ENCODE data around the gene CDC42EP3.

Gene CDC42EP3

DNA sequence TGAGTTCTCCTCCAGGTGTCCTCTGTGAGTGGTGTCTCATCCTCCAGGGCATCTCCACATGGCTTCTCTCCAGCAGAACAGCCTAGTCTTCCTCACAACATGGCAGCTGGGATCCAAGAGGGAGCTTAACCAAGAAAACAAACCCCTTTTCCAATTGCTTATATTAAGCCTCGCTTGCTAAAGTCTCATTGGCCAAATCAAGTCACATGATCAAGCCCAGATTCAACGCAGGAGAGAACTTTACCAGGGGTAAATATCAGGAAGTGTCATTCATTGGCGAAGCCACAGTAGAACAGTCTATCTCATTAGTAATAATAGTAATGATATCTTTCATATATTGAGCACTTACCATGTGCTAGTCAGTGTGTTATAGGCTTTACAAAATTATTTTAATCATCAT lies 53.1 kb downstream of the CDC42EP3 start:
- DNase-seq (ENCODE audit: low read depth in 2 of 2) = no peak

DNA sequence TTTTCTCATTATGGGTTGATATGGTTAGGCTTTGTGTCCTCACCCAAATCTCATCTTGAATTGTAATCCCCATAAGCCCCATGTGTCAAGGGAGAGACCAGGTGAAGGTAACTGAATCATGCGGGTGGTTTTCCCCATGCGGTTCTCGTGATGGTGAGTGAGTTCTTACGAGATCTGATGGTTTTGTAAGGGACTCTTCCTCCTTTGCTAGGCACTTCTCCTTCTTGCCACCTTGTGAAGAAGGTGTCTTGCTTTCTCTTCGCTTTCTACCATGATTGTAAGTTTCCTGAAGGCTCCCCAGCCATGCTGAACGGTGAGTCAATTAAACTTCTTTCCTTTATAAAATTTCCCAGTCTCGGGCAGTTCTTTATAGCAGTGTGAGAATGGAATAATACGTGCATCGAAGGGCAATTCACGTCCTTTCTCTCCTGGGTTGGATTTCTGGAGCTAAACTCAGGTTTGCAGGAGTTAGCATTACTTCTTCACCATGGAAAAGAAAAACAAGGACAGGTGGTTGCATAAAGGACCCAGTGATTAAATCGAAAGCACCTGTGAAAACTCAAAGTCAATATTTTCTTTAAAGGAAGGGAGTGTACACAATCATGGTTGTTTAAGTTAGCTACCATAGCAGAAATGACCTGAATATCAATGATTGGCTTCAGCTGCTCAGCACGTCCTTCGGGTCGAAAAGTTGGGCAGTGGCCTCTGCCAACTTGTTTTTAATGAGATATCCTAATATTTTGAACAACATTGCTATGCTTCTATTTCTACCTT lies 54.1 kb downstream of the CDC42EP3 start:
- no peak for DNase-seq (ENCODE audit: low read depth in 2 of 2)

DNA sequence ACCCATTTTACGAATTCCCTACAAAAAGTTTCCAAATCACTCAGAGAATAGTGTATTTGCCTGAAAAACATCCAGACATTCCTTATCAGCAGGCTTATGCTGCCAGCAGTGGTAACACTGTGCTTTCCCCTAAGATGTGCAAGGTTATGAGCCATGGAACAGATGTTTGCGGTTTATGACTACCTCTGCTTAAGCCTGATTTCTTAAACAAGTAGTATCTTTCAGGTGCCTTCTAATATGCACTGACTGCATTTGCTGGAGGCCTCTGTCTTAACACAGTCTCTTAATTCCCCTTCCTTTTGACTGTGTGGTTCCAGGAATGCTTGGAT lies 54.8 kb downstream of the CDC42EP3 start:
- no peak for DNase-seq (ENCODE audit: low read depth in 2 of 2)

DNA sequence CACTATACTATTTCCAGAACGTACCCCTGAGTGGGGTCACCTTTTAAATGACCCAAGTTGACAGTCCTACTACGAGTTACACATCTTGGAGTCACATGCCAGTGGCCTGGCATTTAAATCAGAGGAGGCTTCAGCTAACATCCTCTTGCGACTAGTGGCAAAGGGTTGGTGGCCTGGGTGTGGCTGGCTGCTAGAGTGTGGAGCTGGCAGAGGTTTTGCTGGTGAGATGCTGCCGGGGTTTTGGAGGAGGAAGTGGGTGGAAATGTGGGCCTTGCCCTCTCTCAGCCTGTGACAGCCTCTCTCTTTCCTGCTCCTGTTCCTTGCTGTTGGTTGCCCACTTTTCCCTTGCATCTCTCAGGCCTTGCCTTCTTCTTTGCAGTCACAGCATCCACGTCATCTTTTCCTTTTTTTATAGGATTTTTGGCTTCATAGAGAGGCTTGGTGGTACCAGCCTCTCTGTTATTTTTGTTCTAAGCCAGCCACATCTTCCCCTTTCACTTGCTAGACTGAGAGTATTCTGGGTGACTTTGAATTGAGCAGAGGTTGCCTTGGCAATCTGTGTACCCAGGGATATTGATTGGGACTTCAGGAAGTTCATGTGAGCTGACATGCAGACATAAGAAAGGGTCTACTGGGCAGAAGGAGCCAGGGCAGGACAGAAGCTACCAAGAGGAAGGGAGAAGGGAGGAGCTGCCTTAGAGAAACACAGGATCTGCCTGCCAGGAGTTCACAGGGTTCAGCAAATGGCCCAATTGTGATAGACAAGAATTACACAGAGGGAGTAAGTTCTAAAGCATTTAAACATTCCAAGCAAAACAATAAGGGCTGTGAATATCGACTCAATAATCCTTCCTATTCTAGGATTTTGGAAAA lies 55.4 kb downstream of the CDC42EP3 start:
- DNase-seq (ENCODE audit: low read depth in 2 of 2) = peak in 1 of 2 donors; percentile 29

DNA sequence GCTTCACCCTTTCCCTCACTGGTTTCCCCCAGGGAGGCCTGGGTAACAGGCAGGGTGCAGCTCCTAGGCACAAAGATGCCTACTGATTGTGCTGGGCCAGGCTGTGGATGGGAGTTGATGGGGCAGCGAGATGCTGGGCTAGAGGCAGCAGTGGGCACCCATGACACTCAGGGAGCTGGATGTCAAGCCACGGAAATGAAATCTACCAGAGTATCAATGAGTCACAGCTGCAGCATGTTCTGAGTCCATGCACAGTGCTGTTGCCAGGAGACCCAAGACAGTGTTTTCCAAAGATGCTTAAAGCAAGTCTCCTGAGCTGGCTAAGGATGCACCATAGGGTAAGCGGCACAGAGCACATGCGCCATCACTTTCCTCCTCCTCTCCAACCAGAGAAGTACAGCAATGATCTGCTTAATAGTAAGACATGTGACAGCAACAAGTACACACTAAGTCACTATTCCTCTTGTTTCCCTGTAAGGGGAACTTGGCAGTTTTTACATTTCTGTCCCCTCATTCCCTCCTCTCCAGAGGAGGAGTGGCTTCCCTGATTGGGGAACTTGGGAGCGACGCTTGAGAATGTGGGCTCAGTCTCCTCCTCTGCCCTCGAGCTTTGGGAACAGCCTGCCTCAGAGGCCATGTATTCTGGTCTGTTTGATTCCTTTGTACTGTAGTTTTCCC lies 57.2 kb downstream of the CDC42EP3 start:
- no peak for DNase-seq (ENCODE audit: low read depth in 2 of 2)

DNA sequence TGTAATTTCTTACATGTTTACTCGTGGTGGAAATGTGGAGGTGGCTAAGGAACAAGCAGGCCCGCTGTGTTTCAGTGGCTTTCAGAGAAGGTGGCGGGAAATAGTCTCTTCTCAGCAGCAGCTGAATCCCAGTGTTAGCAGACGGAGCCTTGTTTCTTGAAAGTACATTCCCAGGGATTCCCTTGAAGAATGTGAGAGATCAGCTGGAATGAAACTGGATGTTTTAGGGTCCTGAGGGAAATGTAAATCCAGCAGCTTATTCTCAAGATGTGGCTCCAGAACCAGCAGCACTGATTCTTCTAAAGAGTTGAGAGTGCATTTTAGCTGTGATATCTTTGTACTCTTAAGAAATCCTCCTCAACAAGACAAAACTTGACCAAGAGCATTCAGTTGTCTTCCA lies 59.1 kb downstream of the CDC42EP3 start:
- no peak for DNase-seq (ENCODE audit: low read depth in 2 of 2)

DNA sequence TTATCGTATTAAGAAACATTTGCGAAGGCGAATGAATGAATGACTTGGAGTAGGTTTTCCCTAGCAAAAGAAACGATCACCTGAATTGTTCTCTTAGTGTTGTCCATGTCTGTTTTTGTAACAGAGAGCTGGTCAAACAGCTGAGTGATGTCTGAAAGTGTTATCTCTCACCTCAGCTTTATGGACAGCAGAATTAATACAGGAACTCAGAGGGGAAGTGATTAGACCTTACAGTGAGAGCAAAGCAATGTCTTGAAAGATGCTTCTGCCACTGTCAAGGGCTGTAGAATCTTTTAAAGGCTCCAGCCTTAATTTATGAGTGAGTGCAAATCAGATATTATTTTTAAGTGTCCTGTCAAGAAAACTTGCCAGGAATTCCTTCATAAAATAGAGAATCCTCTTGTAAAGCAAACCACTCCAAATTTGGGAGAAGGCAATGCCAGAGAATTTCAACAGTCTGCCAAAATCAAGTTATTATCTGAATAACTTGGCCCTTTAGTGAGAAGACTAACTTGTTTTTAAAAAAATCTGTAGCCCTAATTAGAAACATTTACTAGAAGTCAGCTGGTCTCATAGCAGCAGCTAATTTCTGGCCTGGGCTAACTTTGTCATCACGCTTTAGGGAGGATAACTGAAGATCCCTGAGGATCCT lies 60.7 kb downstream of the CDC42EP3 start:
- no peak for DNase-seq (ENCODE audit: low read depth in 2 of 2)

DNA sequence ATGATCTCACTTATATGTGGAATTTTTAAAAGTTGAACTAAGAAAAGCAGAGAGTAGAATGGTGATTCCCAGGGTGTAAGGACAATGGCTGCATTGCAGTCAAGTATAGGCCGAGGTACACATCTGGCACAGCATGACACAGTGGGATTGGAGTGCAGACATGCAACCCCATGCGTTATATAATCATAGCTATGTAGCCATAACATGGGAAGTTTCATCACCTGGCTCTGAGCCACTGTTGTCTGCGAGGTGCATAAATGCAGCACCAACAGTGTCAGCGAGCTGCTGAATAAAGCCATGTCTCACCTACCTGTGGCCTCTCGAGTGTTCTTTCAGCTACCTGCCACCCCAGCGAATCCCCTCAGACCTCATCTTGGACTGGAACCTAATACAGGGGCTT lies 61.7 kb downstream of the CDC42EP3 start:
- DNase-seq (ENCODE audit: low read depth in 2 of 2) = no peak

DNA sequence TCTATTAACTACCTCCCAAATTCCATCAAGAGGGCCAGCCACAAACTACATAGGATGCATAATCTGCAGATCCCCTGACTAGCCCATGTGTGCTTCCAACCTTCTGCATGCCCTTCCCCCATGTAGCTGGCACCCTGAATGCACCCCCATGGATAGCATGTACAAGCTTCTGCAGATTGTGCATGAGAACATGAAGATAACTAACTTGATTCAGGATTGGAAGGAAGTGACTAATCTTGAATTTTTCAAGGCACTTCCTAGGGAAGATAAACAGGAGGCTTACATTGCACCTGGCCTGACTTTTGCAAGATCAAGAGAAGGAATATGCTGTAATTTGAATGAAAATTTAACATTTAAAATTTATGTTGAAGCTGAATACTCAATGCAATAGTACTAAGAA lies 66.7 kb downstream of the CDC42EP3 start:
- DNase-seq (ENCODE audit: low read depth in 2 of 2) = no peak

DNA sequence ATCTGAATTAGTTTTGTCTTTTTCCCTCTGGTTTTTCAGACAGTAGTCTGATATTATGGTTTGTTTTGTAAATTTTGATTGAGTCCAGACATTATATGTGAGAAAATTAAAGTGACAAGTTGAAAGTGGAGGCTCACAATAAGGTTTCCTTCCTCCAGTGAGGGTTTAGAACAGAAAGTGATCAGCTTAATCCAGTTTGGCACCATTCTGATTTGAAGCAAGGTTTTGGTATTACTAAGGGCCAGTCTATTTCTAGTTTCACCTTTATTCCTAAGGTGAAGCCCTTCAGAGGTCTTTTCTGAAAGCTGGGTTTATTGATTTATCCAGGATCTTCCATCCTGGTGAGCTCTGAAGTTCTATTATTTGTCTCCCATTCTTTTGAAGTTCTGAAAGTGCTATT lies 68.7 kb downstream of the CDC42EP3 start:
- DNase-seq (ENCODE audit: low read depth in 2 of 2) = no peak

DNA sequence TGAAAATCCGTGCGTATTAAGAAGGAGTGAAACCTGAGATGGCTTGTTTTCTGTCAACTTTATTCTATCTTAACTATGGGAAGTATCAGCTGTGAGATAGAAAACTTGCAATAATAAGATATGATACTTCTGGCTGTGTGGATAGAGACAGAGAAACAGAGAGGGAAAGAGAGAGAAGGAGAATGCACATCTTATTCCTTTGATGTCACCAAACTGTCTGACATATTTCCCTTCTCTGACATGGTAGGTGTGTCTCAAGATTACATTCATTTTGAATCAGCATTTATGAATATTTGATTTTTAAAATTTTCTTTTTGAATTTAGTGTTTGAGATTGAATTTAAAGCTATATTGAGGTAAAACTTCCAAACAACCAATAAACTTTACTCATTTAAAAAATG lies 69.4 kb downstream of the CDC42EP3 start:
- no peak for DNase-seq (ENCODE audit: low read depth in 2 of 2)

DNA sequence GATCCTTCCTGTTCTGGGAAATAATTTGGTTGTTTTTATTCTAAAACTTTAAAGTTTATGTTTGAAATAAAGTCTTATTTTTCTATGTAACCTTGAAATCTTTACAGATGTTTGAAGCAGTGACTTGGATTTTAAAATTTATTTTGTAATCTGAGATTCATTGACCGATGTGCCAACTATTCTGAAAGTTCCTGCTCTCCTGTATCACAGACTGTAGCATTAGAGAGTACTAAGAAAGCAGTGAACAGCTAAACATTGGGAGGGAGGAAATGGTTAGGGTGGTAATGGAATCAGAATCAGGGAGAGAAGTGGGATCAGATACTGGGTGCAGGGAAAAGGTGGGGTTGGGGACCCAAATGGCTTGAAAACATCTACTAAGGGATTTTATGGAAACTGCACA lies 69.9 kb downstream of the CDC42EP3 start:
- DNase-seq (ENCODE audit: low read depth in 2 of 2) = no peak

DNA sequence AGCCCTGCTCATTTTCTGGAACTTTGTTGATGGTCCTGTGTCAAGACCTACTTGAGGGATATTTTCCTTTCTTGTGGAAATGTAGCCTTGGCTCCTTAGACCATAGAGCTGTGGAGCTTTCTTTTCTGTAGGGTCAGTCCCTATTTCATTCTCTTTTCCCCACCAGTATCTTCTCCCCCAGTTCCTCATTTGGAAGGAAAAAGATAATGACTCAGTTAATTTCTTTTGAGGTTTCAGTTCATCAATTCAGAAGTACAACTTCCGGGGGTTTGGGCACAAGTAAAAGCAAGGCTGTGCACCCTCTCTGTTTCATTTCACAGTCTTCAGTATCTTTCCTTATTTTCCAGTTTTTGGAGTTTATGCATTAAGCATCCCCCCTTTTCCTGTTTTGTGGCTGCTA lies 70.7 kb downstream of the CDC42EP3 start:
- DNase-seq (ENCODE audit: low read depth in 2 of 2) = no peak

DNA sequence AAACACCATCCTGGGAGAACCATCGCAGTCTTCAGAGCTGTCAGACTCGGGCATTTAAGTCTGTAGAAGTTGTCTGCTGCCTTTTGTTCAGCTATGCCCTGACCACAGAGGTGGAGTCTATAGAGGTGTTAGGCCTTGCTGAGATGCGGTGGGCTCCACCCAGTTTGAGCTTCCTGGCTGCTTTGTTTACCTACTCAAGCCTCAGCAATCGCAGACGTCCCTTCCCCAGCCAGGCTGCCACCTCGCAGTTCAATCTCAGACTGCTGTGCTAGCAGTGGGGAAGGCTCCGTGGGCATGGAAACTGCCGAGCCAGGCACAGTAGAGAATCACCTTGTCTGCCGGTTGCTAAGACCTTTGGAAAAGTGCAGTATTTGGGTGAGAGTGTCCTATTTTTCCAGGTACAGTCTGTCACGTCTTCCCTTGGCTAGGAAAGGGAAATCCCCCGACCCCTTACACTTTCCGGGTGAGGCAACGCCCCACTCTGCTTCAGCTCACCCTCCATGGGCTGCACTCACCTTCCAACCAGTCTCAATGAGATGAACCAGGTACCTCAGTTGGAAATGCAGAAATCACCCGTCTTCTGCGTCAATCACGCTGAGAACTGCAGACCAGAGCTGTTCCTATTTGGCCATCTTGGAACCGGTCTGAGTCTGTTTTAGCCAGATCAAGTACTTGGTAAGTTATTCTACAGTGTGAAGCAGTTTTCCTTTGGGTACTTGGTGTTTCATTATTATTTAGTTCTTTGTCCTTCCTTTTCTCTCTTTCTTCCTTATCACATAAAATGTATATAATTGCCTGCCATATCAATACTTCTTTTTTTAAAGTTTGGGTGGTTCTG lies 71.5 kb downstream of the CDC42EP3 start:
- peak in 1 of 2 donors; percentile 62 for DNase-seq (ENCODE audit: low read depth in 2 of 2)

DNA sequence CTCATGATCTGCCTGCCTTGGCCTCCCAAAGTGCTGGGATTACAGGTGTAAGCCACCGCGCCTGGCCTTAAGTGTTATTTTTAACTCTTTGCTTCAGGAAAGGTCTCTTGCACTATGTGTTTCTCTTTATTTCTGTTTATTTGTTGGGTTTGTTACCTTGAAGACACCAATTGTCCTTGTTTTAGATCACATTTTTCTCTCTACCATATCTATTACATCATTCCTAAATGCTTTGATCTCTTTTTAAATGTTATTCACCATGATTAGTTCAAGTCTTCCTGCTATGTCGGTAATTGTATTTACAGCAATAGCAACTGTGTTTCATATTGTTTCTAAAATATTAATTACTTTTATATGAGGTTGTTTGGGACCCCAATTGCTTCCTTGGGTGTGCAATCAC lies 77.7 kb downstream of the CDC42EP3 start:
- no peak for DNase-seq (ENCODE audit: low read depth in 2 of 2)

DNA sequence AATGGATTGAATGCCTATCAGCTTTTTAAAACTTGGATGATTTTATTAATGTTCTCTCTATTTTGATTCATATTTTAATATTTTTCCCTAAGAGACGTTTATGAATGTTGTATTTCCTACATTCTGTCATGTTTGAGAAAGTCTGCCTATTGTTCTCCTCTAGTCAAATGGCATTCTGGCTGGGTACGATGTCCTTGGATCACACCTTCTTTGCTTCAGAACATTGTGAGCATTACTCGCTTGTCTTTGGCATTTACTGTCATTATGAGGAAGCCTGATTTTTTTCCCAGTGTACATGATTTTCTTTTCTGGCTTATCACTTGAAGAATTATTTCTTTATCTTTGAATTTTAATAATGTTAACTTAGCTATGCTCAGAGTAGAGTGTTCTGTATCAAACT lies 78.4 kb downstream of the CDC42EP3 start:
- no peak for DNase-seq (ENCODE audit: low read depth in 2 of 2)
